Activated naive CD4-positive, alpha-beta T cell treated with anti-CD3 and anti-CD28 coated beads, Interleukin-2, amount 50 U/mL, for 16 hours (primary cell): ENCODE measurements around the gene TULP1.
"Not testable (repeated sequence)": the region's sequence is repeated elsewhere in the genome, so short reads cannot be mapped to it uniquely, and the experiment has no call there.

Experiments
- DNase-seq: peaks from one replicate; pipeline ENCODE4 v3.0.0-alpha.2; 2020

TULP1 gene

DNA sequence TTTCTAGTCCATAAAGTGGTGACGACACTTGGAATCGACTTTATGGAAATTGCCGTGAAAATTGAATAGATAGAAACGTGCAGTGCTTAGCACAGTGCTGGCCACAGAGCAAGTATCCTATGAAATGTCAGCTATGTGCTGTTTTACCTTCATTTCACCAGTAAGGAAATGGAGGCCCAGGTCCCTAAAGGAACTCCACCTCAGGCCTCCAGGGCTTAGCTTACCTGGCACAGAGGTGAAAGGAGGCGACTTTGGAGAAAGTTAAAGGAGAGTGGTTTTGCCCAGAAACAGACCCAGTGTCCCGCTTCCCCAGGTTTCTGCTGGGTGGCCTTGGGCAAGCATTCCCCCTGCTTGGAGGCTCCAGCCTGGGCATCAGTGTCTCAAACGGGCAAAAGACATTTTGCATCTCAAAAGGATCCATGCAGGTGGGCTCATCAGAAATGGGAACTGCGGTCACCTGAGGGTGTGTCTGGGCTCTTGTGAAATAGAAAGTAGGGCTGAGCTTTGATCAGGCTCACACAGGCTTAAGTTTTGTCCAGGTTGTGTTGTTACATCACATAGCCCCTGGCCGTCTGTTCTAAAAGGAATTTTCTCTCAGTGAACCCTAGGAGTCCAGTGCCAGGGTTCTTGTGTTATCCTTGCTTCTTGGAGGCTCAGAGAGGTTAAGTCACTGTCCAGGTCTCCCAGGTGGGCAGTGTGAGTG lies 6.8 kb upstream of the TULP1 start:
- DNase-seq: no peak

DNA sequence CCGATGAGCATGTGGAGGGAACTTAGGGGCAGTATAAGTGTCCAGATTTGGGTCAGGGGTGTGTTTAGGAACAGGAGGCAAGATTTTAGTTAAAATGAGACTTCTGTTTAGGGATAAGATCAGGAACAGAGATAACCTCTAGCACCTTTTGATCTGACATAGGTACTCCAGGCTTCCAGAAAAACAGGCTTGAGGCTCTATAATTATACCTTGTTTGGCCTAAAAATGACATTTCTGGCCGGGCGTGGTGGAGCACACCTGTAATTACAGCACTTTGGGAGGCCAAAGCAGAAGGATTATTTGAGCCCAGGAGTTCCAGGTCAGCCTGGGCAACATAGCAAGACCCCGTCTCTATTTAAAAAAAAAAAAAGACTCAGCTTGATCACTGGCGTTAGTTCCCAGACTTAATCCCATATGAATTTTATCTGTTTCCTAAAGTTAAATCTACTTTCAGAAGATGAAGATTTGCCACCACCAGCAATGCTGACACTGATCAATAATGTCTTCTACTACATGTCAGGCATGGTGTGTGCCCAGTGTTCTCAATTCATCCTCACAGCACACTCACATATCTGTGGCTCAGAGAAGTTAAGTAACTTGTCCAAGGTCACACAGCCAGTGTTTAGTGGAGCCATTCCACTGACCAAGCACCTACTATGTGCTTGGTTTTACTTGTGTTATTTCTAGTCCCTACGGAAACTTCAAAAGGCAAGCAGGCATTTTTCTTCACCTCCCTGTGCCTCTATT lies 6.0 kb upstream of the TULP1 start:
- no peak for DNase-seq

DNA sequence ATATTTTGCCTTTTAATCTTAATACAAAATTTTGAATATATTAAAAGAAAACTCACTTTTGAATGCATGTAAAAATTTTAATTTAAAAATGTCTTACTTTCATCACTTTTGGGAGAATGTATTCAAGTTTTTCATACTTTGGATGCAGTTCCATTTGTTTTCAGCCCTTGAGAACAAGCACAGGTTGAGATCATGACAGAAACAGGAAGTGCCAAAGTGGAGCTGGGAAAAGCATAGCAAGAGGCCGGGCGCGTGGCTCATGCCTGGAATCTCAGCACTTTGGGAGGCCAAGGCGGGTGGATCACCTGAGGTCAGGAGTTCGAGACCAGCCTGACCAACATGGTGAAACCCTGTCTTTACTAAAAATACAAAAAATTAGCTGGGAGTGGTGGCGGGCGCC lies 5.3 kb upstream of the TULP1 start:
- DNase-seq: not testable (repeated sequence)

DNA sequence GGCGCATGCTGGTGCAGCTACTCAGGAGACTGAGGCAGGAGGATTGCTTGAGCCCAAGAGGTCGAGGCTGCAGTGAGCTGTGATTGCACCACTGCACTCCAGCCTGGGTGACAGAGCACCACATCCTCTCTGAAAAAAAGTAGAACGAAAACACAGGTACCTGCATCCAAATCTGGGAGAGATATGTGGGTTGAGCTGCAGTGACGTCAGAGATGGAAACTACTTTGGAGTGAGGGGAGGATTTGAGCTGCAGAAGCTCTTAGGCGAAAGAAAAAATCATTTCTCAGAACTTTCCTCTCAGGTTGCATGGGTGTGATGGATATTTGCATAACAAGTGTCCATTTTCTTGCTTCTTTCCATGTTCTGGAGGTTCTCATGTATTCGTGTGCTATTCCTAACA lies 4.0 kb upstream of the TULP1 start:
- no peak for DNase-seq

DNA sequence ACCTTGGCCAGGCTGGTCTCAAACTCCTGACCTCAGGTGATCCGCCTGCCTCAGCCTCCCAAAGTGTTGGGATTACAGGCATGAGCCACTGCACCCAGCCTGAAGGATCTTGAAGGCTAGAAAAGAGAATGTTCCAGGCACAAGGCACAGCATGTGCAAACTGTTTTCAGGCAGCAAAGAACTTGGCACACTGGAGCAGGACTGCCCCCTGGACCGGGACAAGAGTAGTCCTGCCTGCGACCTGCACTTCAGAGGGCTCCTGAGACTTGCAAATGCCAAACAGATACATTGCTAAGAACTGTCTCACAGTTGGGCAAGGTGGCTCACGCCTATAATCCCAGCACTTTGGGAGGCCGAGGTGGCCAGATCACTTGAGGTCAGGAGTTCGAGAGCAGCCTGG lies 3.2 kb upstream of the TULP1 start:
- DNase-seq: not testable (repeated sequence)

DNA sequence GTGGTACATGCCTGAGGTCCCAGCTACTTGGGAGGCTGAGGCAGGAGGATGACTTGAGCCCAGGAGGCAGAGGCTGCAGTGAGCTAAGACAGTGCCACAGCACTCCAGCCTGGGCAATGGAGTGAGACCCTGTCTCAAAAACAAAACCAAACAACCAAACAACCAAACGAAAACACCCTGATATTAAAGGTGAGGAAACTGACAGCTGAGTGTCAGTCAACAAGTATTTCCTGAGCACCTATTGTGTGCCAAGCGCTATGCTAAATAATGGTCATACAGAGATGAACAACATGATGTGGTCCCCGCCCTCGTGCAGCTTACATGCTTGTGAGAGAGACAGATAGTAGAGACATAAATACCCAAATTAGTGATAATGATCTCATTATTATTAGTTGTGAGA lies 1.9 kb upstream of the TULP1 start:
- no peak for DNase-seq

DNA sequence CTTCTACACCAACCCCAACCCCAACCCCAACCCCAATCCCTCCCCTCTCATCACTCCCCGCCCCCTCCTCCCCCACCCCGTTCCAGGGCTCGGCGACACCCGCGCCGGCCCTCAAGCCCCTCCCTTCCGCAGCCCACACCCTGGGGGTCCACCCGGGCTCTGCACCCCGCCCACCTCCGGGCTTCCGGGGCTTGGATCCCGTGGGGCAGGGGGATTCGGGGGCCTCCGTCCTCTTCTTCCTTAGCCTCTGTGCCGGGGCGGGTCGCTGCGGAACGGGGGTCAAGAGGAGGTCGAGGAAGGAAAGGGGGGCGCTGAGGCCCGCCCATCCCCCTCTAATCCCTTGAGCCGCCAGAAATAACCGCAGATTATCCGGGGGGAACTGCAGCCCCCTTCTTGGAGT lies 690 bp downstream of the TULP1 start:
- DNase-seq: no peak

DNA sequence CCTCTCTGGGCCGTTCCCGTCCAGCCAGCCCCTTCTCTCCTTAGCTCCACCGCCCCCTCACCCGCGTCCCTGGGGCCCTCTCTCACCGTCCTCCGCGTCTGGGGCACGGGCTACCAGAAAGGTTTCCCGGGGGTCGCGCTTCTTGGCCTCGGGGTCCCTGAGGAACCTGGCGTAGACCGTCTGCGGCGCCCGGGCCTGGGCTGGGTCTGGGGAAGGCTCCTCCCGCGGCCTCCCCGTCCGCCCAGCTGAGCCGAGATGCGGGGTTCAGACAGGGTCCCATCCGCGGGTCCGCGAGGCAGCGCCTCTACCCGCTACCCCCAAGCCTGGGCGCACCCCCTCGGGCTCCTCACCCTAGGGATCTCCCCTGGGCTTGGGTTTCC lies 1.1 kb downstream of the TULP1 start:
- no peak for DNase-seq

DNA sequence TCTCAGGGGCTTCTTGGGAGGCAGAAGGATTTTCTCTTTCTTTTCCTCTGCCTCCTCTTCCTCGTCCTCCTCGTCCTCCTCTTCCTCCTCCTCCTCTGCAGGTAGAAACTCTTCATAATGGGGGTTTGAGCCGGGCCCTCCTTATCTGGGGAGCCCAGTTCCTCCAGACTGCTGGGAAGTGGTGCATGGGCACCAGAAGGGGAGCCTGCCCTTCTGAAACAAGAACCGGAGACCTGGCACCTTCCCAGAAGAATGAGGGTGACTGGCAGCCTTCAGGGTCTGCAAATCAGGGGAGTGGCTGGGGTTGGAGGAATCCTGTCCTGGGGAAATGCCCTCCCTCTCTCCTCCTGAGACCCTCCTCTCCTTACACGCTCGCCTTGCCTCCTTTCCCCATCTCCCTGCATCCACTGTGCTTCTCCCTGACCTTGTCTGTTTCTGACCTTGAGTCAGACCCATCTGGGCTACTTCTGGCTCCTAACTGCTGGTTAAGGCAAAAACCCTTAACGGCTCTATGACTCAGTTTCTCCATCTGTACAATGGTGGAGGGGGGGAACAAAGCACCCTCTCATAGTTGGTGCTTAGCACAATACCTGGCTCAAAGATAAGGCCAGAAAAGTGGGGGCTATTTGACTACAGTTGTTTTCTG lies 1.7 kb downstream of the TULP1 start:
- DNase-seq: no peak

DNA sequence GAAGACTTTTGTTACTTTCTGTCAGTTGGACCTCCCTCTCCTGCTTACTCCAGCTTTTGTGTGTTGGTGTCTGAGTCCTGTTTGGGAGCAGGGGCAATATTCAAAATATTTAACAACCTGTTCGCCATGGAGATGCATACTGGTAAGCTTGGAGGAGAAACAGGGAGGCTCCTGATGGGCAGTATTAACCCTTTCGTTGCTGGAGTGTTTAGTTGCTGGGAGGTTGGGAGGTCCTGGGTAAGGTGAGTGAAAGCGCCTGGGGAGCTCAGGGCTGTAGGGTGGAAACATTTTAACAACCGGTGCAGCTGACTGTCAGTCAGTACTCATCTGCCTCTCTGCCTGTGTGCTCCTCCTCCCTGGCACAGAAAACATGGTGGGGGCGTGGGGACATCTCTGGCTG lies 4.2 kb downstream of the TULP1 start:
- DNase-seq: no peak

DNA sequence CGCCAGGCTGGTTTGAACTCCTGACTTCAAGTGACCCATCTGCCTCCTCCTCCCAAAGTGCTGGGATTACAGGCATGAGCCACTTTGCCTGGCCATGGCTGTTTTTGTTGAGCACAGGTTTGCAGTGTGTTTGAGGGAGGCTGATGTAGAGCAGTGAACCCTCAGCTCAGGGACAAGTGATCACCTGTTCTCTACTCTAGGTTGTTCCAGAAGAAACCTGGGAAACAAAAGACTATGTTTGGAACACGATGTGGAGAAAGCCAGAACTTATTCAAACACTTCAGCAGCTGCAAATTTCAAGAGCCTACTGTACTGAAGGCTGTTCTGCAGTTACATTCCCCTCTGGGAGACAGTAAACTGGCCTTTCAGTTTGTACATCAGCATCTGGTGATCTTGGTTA lies 4.7 kb downstream of the TULP1 start:
- DNase-seq: no peak

DNA sequence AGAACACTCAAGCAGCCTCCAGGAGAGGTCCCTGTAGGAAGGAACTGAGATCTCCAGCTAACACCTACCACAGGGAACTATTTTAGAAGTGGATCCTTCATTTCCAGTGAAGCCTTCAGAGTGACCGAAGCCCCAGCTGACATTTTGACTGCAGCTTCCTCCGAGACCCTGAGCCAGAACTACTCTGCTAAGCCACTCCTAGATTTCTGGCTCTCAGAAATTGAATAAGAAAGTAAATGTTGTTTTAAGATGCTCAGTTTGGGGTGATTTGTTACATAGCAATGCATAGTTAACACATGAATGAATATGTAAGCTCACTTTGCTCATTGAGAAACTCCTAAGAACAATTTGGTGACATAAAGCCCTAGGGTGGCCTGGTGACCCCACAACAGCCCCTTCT lies 5.5 kb downstream of the TULP1 start:
- no peak for DNase-seq

DNA sequence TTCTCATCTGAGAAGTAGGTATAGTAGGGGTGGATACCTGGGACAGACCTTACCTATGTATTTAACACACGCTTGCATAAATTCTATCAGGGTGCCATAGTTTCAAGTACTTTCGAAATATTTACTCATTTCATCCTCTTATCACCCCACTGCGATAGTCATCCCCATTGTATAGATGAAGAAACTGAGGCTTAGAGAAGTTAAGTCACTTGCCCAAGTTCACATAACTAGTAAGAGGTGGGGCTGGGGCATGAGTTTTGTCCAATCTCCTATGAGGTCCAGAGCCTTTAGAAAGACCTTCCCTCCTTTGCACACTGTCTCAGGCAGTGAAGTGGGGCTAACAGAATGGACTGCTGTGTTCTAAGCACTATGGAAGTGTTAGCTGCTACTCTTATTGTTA lies 6.2 kb downstream of the TULP1 start:
- no peak for DNase-seq

DNA sequence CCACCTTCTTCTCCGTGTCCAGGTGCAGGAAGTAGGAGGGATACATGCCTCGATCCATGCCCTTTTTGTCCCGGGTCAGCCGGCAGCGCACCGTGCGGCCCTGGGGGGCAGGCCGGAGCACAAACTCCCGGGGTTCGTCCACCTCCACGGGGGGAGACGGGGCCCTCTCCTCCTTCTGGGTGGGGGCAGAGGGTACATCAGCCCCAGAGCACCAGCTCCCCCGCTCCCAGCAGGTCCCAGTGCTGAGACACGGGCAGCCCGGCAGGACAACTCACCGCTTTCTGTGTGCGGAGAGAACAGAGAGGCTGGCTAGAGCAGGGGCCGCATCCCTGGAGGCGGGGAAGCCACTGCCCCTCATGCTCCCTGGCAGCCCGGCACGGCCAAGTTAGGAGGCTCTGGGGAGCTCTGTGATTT lies 6.7 kb downstream of the TULP1 start:
- DNase-seq: no peak

DNA sequence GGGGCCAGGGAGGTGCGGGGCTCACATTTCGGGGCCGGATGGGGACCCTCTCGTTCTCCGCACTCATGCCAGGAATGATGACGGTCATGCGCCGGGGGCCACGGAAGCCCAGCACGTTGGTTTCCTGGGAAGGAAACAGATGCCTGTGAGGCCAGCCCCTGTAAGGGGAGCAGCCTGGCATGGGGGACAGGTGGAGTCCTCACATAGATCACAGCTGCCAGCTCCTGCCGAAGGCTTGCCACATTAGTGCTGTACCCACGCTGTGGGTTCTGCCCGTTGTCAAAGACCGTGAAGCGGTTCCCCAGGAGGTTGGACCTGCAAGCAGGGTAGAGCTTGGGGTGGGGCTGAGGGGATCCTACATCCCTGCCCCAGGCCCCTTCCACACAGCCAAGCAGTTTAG lies 9.2 kb downstream of the TULP1 start:
- DNase-seq: no peak

DNA sequence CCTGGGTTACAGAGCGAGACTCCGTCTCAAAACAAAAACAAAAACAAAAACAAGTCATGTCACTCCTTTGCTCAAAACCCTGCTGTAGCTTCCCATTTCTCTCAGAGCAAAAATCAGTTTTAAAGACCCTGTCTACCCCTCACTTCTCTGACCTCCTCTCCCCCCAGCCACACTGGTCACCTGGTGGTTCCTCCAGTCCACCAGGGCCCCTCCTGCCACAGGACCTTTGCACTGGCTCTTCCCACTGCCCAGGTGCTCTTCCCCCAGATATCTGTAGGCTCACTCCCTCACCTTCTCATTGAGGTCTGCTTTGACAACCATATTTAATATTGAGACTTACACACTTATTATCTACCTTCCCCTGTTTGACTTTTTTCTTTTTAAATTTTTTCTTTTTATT lies 10.9 kb downstream of the TULP1 start:
- DNase-seq: no peak

DNA sequence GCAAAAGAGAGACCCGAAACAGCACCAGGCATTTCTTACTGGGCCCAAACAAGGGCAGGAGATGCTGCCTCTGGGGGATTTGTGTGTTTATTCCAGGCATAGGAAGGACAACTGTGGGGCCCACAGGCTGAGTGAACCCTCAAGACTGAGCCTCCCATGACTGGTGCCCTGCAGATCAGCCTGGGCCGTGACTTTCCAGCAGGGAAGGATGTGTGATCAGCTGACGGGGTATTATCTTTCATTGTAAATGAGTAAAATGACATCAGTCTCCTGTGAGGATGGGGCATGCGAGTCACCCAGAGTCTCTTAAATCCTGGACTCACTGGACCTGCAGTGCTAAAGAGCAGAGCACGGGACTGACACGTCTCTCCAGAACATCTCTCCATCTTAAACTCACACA lies 11.9 kb downstream of the TULP1 start:
- no peak for DNase-seq

DNA sequence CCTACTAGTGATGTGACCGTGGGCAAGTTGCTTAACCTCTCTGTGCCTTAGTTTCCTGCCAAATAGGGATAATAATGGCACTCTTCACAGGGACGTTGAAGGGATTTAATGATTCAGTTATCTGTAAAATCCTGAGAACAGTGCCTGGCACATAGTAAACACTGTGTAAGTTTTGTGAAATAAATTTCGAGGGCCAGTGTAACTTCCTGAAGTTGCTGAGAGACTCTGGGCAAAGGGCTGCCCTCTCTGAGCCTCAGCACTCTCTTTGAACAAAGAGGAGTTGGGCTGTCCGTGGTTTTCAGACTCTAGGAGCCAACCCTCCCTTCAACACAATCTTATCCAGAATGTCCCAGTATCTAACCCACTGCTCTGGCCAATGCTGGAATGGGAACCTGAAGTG lies 13.3 kb downstream of the TULP1 start:
- DNase-seq: no peak

DNA sequence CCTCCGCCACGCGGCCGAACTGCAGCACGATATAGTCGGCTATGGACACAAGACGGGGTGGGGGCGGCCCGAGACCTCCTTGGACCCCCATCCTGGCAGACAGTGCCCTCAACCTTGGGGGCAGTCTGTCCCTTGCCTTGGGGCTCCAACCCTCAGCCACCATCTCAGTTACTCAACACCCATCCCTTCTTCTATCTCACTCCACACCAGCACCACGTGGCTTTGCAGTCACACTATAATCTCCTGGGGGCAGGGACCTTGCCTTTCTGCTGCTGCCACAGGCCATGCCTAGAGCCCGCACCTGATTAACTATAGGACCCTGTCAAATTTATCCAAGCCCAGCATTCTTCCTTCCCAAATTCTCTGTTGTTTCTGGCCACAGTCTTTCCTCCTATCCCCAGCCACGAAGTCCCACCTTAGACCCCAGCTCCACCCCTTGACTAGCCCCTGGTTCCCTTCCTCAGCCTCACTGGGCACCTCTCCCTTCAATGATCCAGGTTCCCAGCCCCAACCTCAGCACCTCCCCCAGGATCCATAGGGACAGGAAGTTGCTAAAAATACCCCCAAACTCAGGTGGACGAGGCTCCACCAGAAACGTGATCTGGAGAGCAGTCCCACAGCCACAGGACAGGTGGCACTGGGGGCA lies 14.2 kb downstream of the TULP1 start:
- DNase-seq: no peak

DNA sequence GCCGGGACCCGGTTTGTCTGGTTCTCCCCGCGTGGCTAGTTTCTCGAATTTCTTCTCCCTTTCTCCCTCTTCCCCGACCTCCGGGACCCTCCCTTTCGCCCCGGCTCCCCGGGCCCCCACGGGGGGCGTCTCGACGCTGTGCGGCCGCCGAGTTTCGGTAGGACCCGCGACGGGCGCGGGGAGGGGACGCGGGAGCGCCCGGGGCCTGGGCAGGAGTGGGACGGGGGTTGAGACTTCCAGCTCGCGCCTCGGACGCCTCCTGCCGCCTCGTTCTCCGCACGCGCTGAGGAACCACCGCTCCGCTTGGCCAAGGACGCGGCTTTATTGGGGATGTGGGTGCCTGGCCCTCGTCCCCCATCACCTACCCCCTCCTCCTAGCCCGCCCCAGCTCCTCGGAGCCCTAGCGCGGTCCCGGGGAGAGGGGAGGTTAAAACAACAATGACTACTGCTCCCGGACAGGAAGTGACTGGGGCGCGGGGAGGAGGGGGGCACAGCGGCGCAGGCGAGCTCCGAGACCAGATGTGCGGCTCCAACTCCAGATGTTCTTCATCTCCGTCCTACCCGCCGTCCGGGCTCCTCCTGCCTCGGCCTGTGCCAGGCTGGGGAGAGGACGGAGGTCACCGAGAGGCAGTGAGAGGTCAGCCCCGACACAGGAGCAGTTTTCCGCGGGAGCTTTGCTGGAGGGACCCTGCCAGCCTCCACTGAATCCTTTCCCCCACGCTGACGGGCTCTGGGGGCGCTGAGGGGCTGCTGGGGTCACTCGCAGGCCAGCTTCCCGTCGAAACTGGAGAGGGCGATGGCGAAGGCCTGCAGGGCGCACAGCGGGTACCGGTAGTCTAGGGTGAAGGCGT lies 14.9 kb downstream of the TULP1 start:
- DNase-seq: peak; percentile 62

DNA sequence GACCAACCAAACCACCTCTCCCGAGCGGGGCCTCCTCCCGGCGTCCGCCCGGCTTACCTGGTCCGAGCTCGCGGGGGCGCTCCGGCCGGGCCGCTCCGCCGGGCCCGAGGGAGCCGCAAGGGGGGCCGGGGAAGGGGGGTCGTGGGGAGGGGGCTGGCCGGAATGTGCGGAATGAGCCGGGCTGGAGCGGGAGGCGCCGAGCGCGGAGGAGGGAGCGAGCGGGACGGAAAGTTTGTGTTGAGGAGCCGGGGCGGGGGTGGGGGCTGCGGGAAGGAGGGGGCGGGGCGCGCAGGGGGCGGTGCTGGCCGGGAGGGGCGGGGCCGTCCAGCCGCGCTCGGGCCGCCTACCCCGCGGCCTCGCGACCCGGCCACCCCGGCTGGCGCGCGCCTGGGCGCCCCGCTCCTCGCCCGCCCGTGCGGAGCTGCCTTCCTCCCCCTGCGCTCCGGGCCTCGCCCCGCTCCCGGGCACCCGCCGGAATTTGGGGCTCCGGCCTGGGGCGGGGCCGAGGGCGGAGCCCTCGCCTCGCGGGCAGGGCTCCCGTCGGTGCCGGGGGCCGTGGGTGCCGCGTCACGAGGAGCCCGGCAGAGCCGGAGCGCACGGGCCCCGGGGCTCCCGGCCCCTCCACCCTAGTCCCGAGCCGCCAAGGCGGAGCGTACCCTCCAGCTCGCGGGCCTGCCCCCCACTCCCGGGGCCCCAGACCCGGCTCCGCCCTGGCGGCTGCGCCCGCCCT lies 15.7 kb downstream of the TULP1 start, which contains the start of gene TEAD3:
Gene TEAD3, minus strand, starts transcription at position 239 of the 730 bp plus-strand sequence.
- peak; percentile 59 for DNase-seq
